ENCODE results near the gene SLC6A7. TPM values are rescaled to one million over a fixed set of nuclear protein-coding genes. Genes with fewer than 3 reads are reported as not detected.

The SLC6A7 gene
- total RNA-seq, 1 donor from 2014 or later = not detected

GRCh38 chr5:150155258-150156026, 34.4 kb upstream of the SLC6A7 start, which contains the start of gene PDGFRB:
TSS of gene PDGFRB (minus strand) at chr5:150155845. CDS start at chr5:150137047, 18,798 bp downstream.
- DNase-seq (ENCODE audit: low spot score) = peak; percentile 82

DNA sequence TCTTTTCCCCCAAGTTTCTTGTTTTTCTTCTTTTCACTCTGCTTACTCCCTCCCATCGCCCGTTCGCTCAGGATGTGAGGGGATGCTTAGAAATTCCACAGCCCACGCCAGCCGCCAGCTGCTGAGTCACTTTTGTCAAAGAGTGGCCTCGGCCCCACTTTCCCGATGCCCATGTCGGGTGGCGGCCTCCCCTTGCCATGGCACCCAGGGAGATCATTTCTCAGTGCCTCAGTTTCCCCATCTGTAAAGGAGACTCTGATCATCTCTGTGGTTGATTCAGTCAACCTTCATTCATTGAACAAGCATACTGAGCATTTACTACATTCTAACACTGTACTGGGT, 33.9 kb upstream of the SLC6A7 start:
- no peak for DNase-seq (ENCODE audit: low spot score)

DNA sequence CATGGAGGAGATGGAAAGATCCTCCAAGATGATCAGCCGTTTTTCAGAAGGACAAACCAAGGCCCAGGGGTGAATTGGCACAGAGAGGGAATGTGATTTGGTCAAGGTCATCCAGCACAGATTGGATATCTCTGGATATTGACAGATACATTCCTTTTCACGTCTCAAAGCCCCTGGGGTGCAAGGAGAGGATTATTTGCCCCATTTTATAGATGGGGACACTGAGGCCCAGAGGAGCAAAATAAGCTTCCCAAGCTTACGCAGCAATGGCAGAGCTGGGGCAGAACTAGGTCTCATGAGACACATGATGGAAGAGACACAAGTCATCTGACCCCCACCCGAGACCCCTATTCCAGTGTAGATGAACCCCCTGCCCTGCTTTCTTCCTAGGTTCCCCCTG, 33.3 kb upstream of the SLC6A7 start:
- DNase-seq (ENCODE audit: low spot score) = no peak

DNA sequence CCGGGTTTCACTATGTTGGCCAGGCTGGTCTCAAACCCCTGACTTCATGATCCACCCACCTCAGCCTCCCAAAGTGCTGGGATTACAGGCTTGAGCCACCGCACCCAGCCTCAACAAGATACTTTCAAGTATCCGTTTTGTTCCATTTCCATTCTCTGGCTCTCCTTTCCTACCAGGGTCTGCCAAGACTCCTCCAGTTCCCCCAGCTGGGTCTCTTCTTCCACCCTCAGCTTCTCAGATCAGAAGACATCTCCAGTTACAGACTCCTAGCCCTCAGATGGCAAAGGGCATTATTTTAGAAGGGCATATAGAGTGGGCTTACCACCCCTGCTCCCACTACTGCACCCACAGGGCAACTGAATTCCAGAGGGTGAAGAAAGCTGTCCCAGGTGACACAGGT, 32.7 kb upstream of the SLC6A7 start:
- DNase-seq (ENCODE audit: low spot score) = no peak

- no peak for DNase-seq (ENCODE audit: low spot score)
Observed at GRCh38 chr5:150158170-150158949, 31.5 kb upstream of the SLC6A7 start.

DNA sequence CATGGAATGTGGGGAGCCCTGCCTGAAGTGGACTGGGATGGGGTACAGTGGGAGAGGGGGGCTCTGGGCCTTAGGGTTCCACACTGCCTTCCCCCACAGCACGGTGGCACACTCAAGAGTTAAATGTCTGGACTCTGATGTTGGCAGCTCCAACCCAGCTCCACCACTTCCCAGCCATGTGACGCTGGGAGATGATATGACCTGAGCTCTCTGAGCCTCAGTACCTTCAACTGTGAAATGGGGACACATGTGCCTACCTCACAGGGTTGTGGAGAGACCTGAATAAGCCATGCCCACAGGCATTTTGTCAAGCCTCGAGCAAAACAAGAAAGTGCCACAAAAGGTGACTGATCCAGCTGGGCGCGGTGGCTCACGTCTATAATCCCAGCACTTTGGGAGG, 30.8 kb upstream of the SLC6A7 start:
- no peak for DNase-seq (ENCODE audit: low spot score)

DNA sequence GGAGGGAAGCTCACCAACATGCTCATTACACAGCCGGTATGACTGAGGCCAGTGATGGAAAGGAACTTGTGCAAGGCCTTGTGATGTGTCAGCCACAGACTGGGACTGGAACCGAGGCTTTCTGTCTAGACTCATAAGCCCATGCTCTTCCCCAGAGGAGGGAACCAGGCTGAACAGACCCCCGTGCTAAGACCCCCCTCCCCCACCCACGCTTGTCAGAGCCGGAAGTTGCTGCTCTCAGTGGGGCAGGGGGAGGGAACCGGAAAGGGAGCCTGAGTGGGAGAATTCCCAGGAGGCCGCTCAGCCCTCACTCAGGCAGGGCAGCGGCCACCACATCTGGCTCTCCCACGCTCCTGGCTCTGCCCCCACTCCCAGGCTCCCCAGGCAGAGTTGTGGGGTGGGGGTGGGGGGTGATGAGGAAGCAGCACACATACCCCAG, 30.1 kb upstream of the SLC6A7 start:
- no peak for DNase-seq (ENCODE audit: low spot score)

GRCh38 chr5:150160448-150161081, 29.3 kb upstream of the SLC6A7 start:
- DNase-seq (ENCODE audit: low spot score) = no peak

- peak; percentile 79 for DNase-seq (ENCODE audit: low spot score)
Observed at GRCh38 chr5:150161242-150162141, 28.4 kb upstream of the SLC6A7 start.

- no peak for DNase-seq (ENCODE audit: low spot score)
Observed at GRCh38 chr5:150162142-150162513, 27.7 kb upstream of the SLC6A7 start.

DNA sequence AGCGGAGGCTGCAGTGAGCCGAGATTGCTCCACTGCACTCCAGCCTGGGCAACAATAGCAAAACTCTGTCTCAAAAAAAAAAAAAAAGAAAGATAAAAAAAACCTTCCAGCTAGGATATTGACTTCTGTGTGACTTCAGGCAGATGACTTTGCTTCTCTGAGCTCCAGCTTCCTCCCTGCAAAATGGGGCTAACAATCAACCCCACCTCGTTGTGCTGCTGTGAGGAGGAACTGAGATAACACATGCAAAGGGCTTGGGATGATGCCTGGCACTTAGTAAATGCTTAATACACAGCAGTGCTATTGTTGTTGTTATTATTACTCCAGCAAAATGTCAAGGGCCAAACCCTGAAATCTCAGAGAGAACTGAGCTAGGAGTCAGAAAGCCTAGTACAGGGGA, 26.8 kb upstream of the SLC6A7 start:
- no peak for DNase-seq (ENCODE audit: low spot score)

DNA sequence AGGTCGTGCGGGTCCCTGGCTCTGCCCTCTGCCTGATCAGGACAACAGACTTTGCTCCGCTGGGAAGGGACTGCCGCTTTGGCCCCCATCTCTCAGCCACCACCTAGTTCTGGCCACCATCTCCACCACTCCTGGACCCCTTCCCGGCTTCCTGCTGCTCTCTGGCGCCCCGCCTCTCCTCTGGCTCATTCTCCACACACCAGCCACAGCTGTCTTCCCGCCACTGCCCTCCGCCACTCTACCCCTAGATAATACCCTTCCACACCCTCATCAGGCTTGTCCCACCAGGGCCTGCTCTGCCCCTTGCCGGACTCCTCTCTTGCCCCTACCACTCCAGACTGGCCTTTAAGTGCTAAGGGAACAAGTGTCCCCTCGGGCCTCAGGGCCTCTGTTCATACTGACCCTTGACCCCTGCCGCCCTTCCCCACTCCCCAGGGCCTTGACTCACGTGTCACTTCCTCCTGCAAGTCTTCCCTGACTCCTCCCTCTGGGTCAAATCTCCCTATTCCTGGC, 26.3 kb upstream of the SLC6A7 start:
- peak; percentile 41 for DNase-seq (ENCODE audit: low spot score)

- DNase-seq (ENCODE audit: low spot score) = no peak
Observed at GRCh38 chr5:150164211-150164980, 25.5 kb upstream of the SLC6A7 start.

DNA sequence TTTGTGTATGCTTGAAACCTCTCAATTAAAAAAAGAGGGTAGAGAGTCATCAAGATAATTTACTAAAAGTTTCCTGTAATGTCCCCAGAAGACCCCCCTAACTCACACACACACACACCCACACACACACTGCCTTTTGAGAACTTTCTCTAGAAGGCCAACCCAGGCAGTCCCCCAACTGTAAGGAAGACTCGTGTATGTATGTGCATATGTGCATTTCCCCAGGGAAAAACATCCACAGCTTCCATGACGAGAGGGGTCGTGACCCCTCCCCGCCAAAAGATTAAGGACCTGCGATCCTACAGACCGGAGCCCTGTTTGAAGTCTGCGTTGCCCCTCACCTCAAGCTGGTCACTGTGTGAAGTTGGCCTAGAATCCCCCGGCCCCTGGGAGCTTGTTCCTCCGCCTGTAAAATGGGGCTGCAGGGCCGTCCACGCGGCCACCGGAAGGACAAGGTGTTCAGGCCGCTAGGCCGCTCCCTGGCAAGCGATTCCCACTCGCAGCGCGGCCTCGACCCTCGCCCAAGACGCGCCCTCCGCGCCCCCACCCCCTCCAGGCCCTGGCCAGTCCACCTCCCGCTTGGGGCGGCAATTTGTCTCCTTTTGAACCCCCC, 23.7 kb upstream of the SLC6A7 start:
- no peak for DNase-seq (ENCODE audit: low spot score)

GRCh38 chr5:150166650-150167511, 23.0 kb upstream of the SLC6A7 start, which contains the start of gene CDX1:
TSS of gene CDX1 (plus strand) at chr5:150166778. CDS start at chr5:150166877, 99 bp downstream.
- no peak for DNase-seq (ENCODE audit: low spot score)

- no peak for DNase-seq (ENCODE audit: low spot score)
Observed at GRCh38 chr5:150167512-150167850, 22.4 kb upstream of the SLC6A7 start.

DNA sequence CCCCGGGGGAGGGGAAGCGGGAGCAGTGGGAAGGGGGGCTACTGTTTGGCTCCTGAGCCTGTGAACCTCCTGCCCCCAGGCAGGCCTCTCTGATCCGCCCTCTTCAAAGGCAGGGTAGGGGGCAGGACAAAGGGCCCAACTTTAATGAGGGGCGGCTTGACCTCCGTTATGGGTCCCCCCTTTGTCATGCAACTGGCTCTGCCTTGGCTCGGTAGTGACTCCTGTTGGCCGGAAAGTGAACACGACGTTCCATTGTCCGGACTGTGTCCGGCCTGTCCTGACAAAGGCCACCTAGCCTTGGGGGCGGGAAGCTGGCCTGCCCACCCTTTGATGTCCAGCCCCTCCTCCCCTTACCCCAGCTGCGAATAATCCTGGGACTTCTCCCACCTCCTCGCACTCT, 22.0 kb upstream of the SLC6A7 start:
- DNase-seq (ENCODE audit: low spot score) = no peak

- DNase-seq (ENCODE audit: low spot score) = no peak
Observed at GRCh38 chr5:150168864-150169263, 21.0 kb upstream of the SLC6A7 start.

GRCh38 chr5:150172145-150172544, 17.7 kb upstream of the SLC6A7 start:
- DNase-seq (ENCODE audit: low spot score) = no peak

Data from mucosa of gallbladder (tissue), 1 donor.